ENCODE data around the gene DGCR6.
"Not testable (repeated sequence)": the region's sequence is repeated elsewhere in the genome, so short reads cannot be mapped to it uniquely, and the experiment has no call there.

The DGCR6 gene

GRCh38 chr22:18905540-18906409, at the start of gene DGCR6:
Gene DGCR6, plus strand, starts transcription at chr22:18906320. Its CDS starts 55 bp downstream, at chr22:18906375.
- no peak for DNase-seq

GRCh38 chr22:18859314-18859713, 46.8 kb upstream of the DGCR6 start:
- not testable (repeated sequence) for DNase-seq

- DNase-seq = not testable (repeated sequence)
These were observed 24.9 kb upstream of the DGCR6 start for GRCh38 chr22:18881260-18881659.

GRCh38 chr22:18884465-18884864, 21.7 kb upstream of the DGCR6 start:
- not testable (repeated sequence) for DNase-seq

GRCh38 chr22:18888115-18888514, 18.0 kb upstream of the DGCR6 start:
- no peak for DNase-seq

- not testable (repeated sequence) for DNase-seq
These were observed 15.5 kb upstream of the DGCR6 start for GRCh38 chr22:18890510-18891192.

- not testable (repeated sequence) for DNase-seq
These were observed 12.3 kb upstream of the DGCR6 start for GRCh38 chr22:18893775-18894174.

- not testable (repeated sequence) for DNase-seq
These were observed 10.0 kb upstream of the DGCR6 start for GRCh38 chr22:18896037-18896657.

- not testable (repeated sequence) for DNase-seq
These were observed 258 bp downstream of the DGCR6 start for GRCh38 chr22:18906410-18906745.

- DNase-seq = no peak
These were observed 776 bp downstream of the DGCR6 start for GRCh38 chr22:18906896-18907295.

GRCh38 chr22:18909556-18909955, 3.4 kb downstream of the DGCR6 start:
- no peak for DNase-seq

- DNase-seq = not testable (repeated sequence)
These were observed 5.4 kb downstream of the DGCR6 start for GRCh38 chr22:18911535-18911934.

GRCh38 chr22:18912264-18912946, 6.3 kb downstream of the DGCR6 start:
- not testable (repeated sequence) for DNase-seq

- not testable (repeated sequence) for DNase-seq
These were observed 8.4 kb downstream of the DGCR6 start for GRCh38 chr22:18914558-18914957.

- DNase-seq = not testable (repeated sequence)
These were observed 9.4 kb downstream of the DGCR6 start for GRCh38 chr22:18915550-18915949.

GRCh38 chr22:18917818-18918217, 11.7 kb downstream of the DGCR6 start:
- not testable (repeated sequence) for DNase-seq

- not testable (repeated sequence) for DNase-seq
These were observed 14.3 kb downstream of the DGCR6 start for GRCh38 chr22:18920257-18920902.

- DNase-seq = no peak
These were observed 19.4 kb downstream of the DGCR6 start for GRCh38 chr22:18925368-18926064.

GRCh38 chr22:18927020-18927419, 20.9 kb downstream of the DGCR6 start:
- no peak for DNase-seq

- DNase-seq = no peak
These were observed 21.5 kb downstream of the DGCR6 start for GRCh38 chr22:18927573-18927972.

GRCh38 chr22:18929459-18929858, 23.3 kb downstream of the DGCR6 start:
- DNase-seq = no peak

All from NCI-H2029 (cell line).